Gastroesophageal sphincter (tissue), 4 donors: Measurements from ENCODE around the gene TROAP. TPM values are rescaled to one million over a fixed set of nuclear protein-coding genes. Genes with fewer than 3 reads are reported as not detected.

Experiments
- ATAC-seq: fragments of 150-250 bp; one replicate; pipeline ENCODE4 v1.9.1; 2016; ENCODE audit warnings: mild to moderate bottlenecking, moderate library complexity
- H3K27ac ChIP-seq, 4 donors: fragments of 200-600 bp; sonication (generic) in 3 of 4; 1 replicate in 3 of 4; 2 replicates in 1 of 4; pipeline ENCODE4 v1.5.1; 2016 to 2019
- H3K27me3 ChIP-seq: fragments of 200-600 bp; sonication (generic); one replicate; pipeline ENCODE4 v1.5.1; 2019
- H3K36me3 ChIP-seq, 2 donors: fragments of 200-600 bp; sonication (generic); one replicate each; pipeline ENCODE4 v1.5.1; 2019; ENCODE audit warnings: control low read depth in 1 of 2
- H3K4me1 ChIP-seq, 3 donors: fragments of 200-600 bp; sonication (generic); 1 replicate in 2 of 3; 2 replicates in 1 of 3; pipeline ENCODE4 v1.5.1; 2016 to 2019; ENCODE audit warnings: control low read depth in 2 of 3
- H3K4me3 ChIP-seq, 2 donors: fragments of 200-600 bp; sonication (generic); one replicate each; pipeline ENCODE4 v1.5.1; 2019; ENCODE audit warnings: mild to moderate bottlenecking in 1 of 2, moderate library complexity in 1 of 2
- H3K9me3 ChIP-seq, 3 donors: fragments of 200-600 bp; sonication (generic); one replicate each; pipeline ENCODE4 v1.5.1; 2017 to 2019; ENCODE audit warnings: control low read depth in 2 of 3
- CTCF ChIP-seq, 4 experiments: fragments of 200-600 bp in 2 of 4; fragments of 450-650 bp in 2 of 4; sonication (generic) in 1 of 4; IDR thresholded peaks; one replicate each; pipeline ENCODE4 v1.5.1; 2017 to 2019; ENCODE audit warnings: antibody characterized with exemption in 4 of 4, mild to moderate bottlenecking in 2 of 4, moderate library complexity in 2 of 4
- EP300 ChIP-seq: sonication (generic); formaldehyde crosslinking; IDR thresholded peaks from one replicate; pipeline ENCODE4 v1.6.1; 2017; ENCODE audit warnings: antibody characterized with exemption, mild to moderate bottlenecking
- POLR2A ChIP-seq, 2 donors: fragments of 450-650 bp; IDR thresholded peaks; one replicate each; pipeline ENCODE4 v1.6.1; 2017; ENCODE audit warnings: antibody characterized with exemption in 2 of 2, mild to moderate bottlenecking in 2 of 2, moderate library complexity in 1 of 2
- POLR2AphosphoS5 ChIP-seq: sonication (generic); formaldehyde crosslinking; IDR thresholded peaks from one replicate; pipeline ENCODE4 v1.6.1; 2017; ENCODE audit warnings: antibody characterized with exemption
- WGBS, 2 donors: methylation state at CpG; one replicate each; pipeline ENCODE4 v1.1.5; 2018; ENCODE audit warnings: low coverage in 1 of 2; 5-methylcytosine and 5-hydroxymethylcytosine counted together
- total RNA-seq, 4 donors: library from RNA; depleted of rRNA; stranded (reverse); fragments of >200 nt; gene quantifications; one replicate each; pipeline ENCODE4 v1.1.0, GENCODE V29; 2016

TROAP gene
- total RNA-seq, 4 donors from 2014 or later: 0.22 TPM; not detected in 3

GRCh38 chr12:49336645-49337584, 13.9 kb downstream of the TROAP start, which contains the start of gene C1QL4:
C1QL4 (minus strand) TSS chr12:49337188; CDS start chr12:49336477, 711 bp downstream.
- 0% methylated on average over 1 of the region's 65 CpGs; no CpG with 5 or more reads in 1 of the 2 donors for WGBS, 2 donors
- ATAC-seq: peak; percentile 86
- no peak for TF ChIP-seq POLR2AphosphoS5
- TF ChIP-seq CTCF (IDR thresholded peaks at IDR 0.05): peak in 3 of 4 experiments; percentile 68 to 100 (median 82)
- no peaks in the 10 kb centered on the region for H3K36me3 ChIP-seq
- peaks cover 88% of the 10 kb centered on the region for H3K27me3 ChIP-seq
- H3K27ac ChIP-seq: no peak within 1 kb of the TSS
- H3K4me1 ChIP-seq: peaks cover 0 to 28% (median 4%) of the 10 kb centered on the region in 3 donors
- no peaks in the 10 kb centered on the region for H3K9me3 ChIP-seq
- peak within 1 kb of the TSS in 1 of 2 donors; percentile 43 for H3K4me3 ChIP-seq

- H3K36me3 ChIP-seq: no peaks in the 10 kb centered on the region
- H3K27ac ChIP-seq: no peak overlapping the region
- no peak for ATAC-seq
- no peak overlapping the region for H3K4me3 ChIP-seq
- peaks cover 88% of the 10 kb centered on the region for H3K27me3 ChIP-seq
- no peaks in the 10 kb centered on the region for H3K9me3 ChIP-seq
- WGBS, 2 donors: 74 to 96% methylated on average over 4 to 6 of the region's 6 CpGs
- peaks cover 0 to 36% (median 19%) of the 10 kb centered on the region in 3 donors for H3K4me1 ChIP-seq
- TF ChIP-seq CTCF (IDR thresholded peaks at IDR 0.05) (no peak), POLR2AphosphoS5 (no peak), POLR2A (IDR thresholded peaks at IDR 0.05) (no peak), EP300 (no peak)
These were observed 15.9 kb downstream of the TROAP start for GRCh38 chr12:49338830-49339463.

GRCh38 chr12:49339464-49339861, 16.4 kb downstream of the TROAP start:
- WGBS, 2 donors: 60% methylated on average over 1 of the region's 5 CpGs; no CpG with 5 or more reads in 1 of the 2 donors
- H3K4me1 ChIP-seq: peaks cover 0 to 36% (median 19%) of the 10 kb centered on the region in 3 donors
- no peaks in the 10 kb centered on the region for H3K36me3 ChIP-seq
- no peak overlapping the region for H3K4me3 ChIP-seq
- ATAC-seq: no peak
- no peak for TF ChIP-seq CTCF (IDR thresholded peaks at IDR 0.05)
- no peak overlapping the region for H3K27ac ChIP-seq
- no peaks in the 10 kb centered on the region for H3K9me3 ChIP-seq
- peaks cover 88% of the 10 kb centered on the region for H3K27me3 ChIP-seq

GRCh38 chr12:49340095-49340870, 17.2 kb downstream of the TROAP start:
- TF ChIP-seq EP300 (no peak), POLR2AphosphoS5 (no peak), CTCF (IDR thresholded peaks at IDR 0.05) (no peak), POLR2A (IDR thresholded peaks at IDR 0.05) (no peak)
- Histone ChIP-seq H3K4me1 (peaks cover 0 to 42% (median 24%) of the 10 kb centered on the region in 3 donors), H3K27ac (no peak overlapping the region), H3K36me3 (no peaks in the 10 kb centered on the region), H3K27me3 (peaks cover 88% of the 10 kb centered on the region), H3K4me3 (no peak overlapping the region), H3K9me3 (no peaks in the 10 kb centered on the region)
- no peak for ATAC-seq
- WGBS, 2 donors: 64 to 84% methylated on average over 3 to 6 of the region's 6 CpGs
